Measurements from ENCODE around the gene MBLAC1. TPM values are rescaled to one million over a fixed set of nuclear protein-coding genes. Genes with fewer than 3 reads are reported as not detected.

MBLAC1 gene
- total RNA-seq, 4 donors from 2014 or later = 4.4 to 5.6 TPM; not detected in 2

DNA sequence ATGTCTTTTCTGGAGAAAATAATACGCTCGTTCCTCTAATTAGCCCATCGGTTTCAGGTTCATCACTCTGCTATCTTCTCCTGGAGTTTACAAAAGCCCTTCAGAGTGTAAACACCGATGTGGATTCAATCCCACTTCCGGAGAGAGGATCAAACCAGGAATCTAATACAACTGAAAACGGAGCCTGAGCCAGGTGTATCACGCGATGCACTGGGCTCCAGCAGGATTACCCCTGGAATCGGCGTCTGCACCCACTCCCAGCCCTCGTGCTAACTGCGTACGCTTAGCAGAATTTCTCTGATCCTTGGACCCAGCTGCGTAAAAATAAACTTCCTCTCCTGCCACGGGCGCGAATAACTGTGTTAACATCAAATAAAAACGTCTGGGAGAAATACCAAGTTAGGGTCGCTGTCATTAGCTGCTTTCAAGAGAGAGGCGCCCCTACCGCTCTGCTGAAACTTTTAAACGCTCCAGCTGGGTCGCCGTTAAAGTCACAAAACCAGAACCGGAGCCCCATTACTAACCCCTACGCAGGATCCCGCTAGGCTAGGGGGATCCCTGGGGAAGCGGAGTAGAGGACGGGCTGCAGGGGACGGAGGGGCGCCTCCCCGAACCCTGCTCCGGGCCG lies 45.7 kb upstream of the MBLAC1 start:
- peaks cover 0 to 15% (median 5%) of the 10 kb centered on the region in 4 donors for H3K36me3 ChIP-seq
- intact Hi-C loops (cut with DNase I; ENCODE audit: low total_unique reads) (no loop called here), in situ Hi-C loops (cut with MboI; ENCODE audit: low pct_ligation_motif_present in 1 of 4, low pct_unique_long_range_greater_than_20kb in 1 of 4, low sequenced_read_pairs in 3 of 4) (no loop called here)
- H3K4me1 ChIP-seq = peaks cover 19 to 55% (median 53%) of the 10 kb centered on the region in 4 donors
- no peak for DNase-seq
- H3K27ac ChIP-seq = peak overlapping the region; percentile 94 to 97 (median 96)
- no peaks in the 10 kb centered on the region for H3K27me3 ChIP-seq
- peak overlapping the region; percentile 93 to 99 (median 95) for H3K4me3 ChIP-seq
- H3K9me3 ChIP-seq = no peaks in the 10 kb centered on the region
- TF ChIP-seq EP300 (IDR thresholded peaks at IDR 0.05; ENCODE audit: low read depth) (no peak), POLR2A (IDR thresholded peaks at IDR 0.05) (no peak), POLR2AphosphoS5 (IDR thresholded peaks at IDR 0.05) (no peak)
- TF ChIP-seq, protein P1, sequence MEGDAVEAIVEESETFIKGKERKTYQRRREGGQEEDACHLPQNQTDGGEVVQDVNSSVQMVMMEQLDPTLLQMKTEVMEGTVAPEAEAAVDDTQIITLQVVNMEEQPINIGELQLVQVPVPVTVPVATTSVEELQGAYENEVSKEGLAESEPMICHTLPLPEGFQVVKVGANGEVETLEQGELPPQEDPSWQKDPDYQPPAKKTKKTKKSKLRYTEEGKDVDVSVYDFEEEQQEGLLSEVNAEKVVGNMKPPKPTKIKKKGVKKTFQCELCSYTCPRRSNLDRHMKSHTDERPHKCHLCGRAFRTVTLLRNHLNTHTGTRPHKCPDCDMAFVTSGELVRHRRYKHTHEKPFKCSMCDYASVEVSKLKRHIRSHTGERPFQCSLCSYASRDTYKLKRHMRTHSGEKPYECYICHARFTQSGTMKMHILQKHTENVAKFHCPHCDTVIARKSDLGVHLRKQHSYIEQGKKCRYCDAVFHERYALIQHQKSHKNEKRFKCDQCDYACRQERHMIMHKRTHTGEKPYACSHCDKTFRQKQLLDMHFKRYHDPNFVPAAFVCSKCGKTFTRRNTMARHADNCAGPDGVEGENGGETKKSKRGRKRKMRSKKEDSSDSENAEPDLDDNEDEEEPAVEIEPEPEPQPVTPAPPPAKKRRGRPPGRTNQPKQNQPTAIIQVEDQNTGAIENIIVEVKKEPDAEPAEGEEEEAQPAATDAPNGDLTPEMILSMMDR (IDR thresholded peaks at IDR 0.05) = no peak
- WGBS, 2 donors (ENCODE audit: low coverage in 1 of 2) = 1 to 8% methylated on average over 3 to 34 of the region's 34 CpGs

DNA sequence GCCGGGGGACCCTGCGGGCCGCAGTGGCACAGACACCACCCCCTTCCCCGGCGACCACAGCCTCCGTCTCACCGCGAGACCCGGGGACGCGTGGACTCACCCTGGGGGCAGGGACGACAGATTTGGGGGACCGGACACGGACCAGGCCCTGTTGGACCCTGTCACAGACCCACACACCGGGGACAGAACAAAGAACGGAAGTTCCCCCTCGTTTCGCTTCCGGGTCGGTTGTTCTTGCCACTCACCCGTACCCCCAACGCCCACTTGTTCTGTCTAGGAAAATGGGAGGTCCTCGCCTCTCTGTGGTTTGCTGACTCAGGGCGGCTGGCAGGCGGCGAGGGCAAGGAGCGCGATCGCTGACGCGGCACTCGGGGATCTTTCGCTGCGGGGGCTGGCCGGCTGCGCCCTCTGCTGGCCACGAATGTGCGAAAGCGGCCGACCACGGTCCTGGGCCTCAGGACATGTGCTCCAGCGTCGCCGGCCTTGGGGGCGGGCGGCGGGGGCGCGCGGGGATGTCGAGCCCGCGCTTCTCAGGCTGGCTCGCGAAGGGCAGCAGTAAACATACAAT lies 45.1 kb upstream of the MBLAC1 start, which contains the start of gene ZNF3:
Gene ZNF3 (minus strand): TSS at position 189 of the 568 bp plus-strand sequence. CDS start 4,366 bp downstream, outside the sequence.
- in situ Hi-C loops (cut with MboI; ENCODE audit: low pct_ligation_motif_present in 1 of 4, low pct_unique_long_range_greater_than_20kb in 1 of 4, low sequenced_read_pairs in 3 of 4) = no loop called here
- peak; percentile 98 for DNase-seq
- H3K4me1 ChIP-seq = peaks cover 19 to 54% (median 53%) of the 10 kb centered on the region in 4 donors
- no peaks in the 10 kb centered on the region for H3K27me3 ChIP-seq
- no peaks in the 10 kb centered on the region for H3K9me3 ChIP-seq
- H3K4me3 ChIP-seq = peak within 1 kb of the TSS; percentile 93 to 99 (median 95)
- peak within 1 kb of the TSS; percentile 94 to 97 (median 96) for H3K27ac ChIP-seq
- WGBS, 2 donors (ENCODE audit: low coverage in 1 of 2) = 0% methylated on average over 53 of the region's 55 CpGs; no CpG with 5 or more reads in 1 of the 2 donors
- intact Hi-C loops (cut with DNase I; ENCODE audit: low total_unique reads) = no loop called here
- TF ChIP-seq EP300 (IDR thresholded peaks at IDR 0.05; ENCODE audit: low read depth) = no peak
- TF ChIP-seq POLR2AphosphoS5 (IDR thresholded peaks at IDR 0.05) = peak; percentile 69 to 91 (median 88)
- TF ChIP-seq POLR2A (IDR thresholded peaks at IDR 0.05) = peak; percentile 87
- TF ChIP-seq, protein P1 (IDR thresholded peaks at IDR 0.05) = peak; percentile 87 to 98 (median 95)
- H3K36me3 ChIP-seq = peaks cover 0 to 9% (median 2%) of the 10 kb centered on the region in 4 donors

DNA sequence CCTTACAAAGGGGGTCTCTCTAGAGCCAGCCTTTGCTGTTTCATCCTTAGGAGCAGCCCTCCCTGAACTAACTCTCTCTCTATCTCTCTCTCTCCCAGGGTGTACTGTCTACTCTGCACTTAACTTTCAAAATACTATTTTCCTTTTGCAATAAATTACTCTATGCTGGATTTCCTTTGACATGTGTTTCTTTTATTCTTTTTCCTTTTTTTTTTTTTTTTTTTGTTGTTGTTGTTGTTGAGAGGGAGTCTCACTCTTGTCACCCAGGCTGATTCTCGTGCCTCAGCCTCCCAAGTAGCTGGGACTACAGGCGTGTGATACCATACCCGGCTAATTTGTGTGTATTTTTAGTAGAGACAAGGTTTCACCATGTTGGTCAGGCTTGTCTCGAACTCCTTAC lies 43.8 kb upstream of the MBLAC1 start:
- Histone ChIP-seq H3K4me1 (peaks cover 23 to 47% (median 45%) of the 10 kb centered on the region in 4 donors), H3K4me3 (no peak overlapping the region), H3K27ac (peak overlapping the region; percentile 94 to 97 (median 96)), H3K27me3 (no peaks in the 10 kb centered on the region), H3K36me3 (no peaks in the 10 kb centered on the region), H3K9me3 (no peaks in the 10 kb centered on the region)
- no peak for TF ChIP-seq POLR2A (IDR thresholded peaks at IDR 0.05)
- TF ChIP-seq, protein P1 (IDR thresholded peaks at IDR 0.05) = no peak
- TF ChIP-seq POLR2AphosphoS5 (IDR thresholded peaks at IDR 0.05) = no peak
- no peak for TF ChIP-seq EP300 (IDR thresholded peaks at IDR 0.05; ENCODE audit: low read depth)
- intact Hi-C loops (cut with DNase I; ENCODE audit: low total_unique reads) (no loop called here), in situ Hi-C loops (cut with MboI; ENCODE audit: low pct_ligation_motif_present in 1 of 4, low pct_unique_long_range_greater_than_20kb in 1 of 4, low sequenced_read_pairs in 3 of 4) (no loop called here)
- DNase-seq = no peak
- 72% methylated on average over 4 of the region's 4 CpGs; no CpG with 5 or more reads in 1 of the 2 donors for WGBS, 2 donors (ENCODE audit: low coverage in 1 of 2)

DNA sequence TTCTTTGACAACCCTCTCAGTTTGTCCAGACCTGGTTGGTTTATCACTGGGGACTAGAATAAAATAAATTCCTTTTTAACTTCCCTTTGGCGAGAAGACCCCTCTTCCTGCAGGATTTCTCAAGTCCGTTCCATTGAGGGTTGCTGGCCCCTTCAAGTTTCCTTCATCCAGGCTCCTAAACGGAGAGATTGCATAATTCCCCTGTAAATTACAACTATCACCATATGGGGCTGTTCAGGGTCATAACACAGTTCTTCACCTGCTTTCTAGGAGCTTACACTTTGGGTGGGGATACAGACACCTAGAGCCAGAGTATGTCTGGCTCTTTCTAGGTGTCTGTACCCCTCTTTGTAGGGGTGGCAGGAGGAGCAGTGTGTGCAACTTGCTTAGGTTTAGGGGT lies 41.3 kb upstream of the MBLAC1 start:
- intact Hi-C loops (cut with DNase I; ENCODE audit: low total_unique reads) = loop anchor here (5.0 kb wide), 1 partner anchor 42 kb away; the partner anchor contains the start of gene MBLAC1
- H3K9me3 ChIP-seq = no peaks in the 10 kb centered on the region
- peak overlapping the region; percentile 89 to 93 (median 92) for H3K27ac ChIP-seq
- H3K4me3 ChIP-seq = no peak overlapping the region
- in situ Hi-C loops (cut with MboI; ENCODE audit: low pct_ligation_motif_present in 1 of 4, low pct_unique_long_range_greater_than_20kb in 1 of 4, low sequenced_read_pairs in 3 of 4) = no loop called here
- H3K27me3 ChIP-seq = no peaks in the 10 kb centered on the region
- TF ChIP-seq POLR2AphosphoS5 (IDR thresholded peaks at IDR 0.05) = no peak
- TF ChIP-seq POLR2A (IDR thresholded peaks at IDR 0.05) = no peak
- TF ChIP-seq, protein P1 (IDR thresholded peaks at IDR 0.05) = no peak
- TF ChIP-seq EP300 (IDR thresholded peaks at IDR 0.05; ENCODE audit: low read depth) = no peak
- DNase-seq = no peak
- WGBS, 2 donors (ENCODE audit: low coverage in 1 of 2) = 60 to 64% methylated on average over 3 of the region's 3 CpGs
- peaks cover 18 to 38% (median 36%) of the 10 kb centered on the region in 4 donors for H3K4me1 ChIP-seq
- H3K36me3 ChIP-seq = no peaks in the 10 kb centered on the region
